Astrocyte of the spinal cord (primary cell): Measurements from ENCODE around the gene CAPN8.

Experiments used
- DNase-seq: peaks from one replicate; pipeline ENCODE4 v3.0.0; 2011; ENCODE audit warnings: low read depth, low spot score
- H3K4me3 ChIP-seq: 2 replicates; pipeline ENCODE4 v1.5.1; 2011; ENCODE audit warnings: low read depth, mild to moderate bottlenecking, low read length, moderate library complexity
- in situ Hi-C: cut with HindIII; loops from 2 replicates; pipeline ENCODE4 v1.10.0; 2017; ENCODE audit warnings: low sequenced_read_pairs
- TF ChIP-seq, protein P1 (sequence below): IDR thresholded peaks from 2 replicates; pipeline ENCODE4 v1.5.1; 2012; ENCODE audit warnings: low read depth, mild to moderate bottlenecking, low read length, inconsistent platforms

CAPN8 gene

DNA sequence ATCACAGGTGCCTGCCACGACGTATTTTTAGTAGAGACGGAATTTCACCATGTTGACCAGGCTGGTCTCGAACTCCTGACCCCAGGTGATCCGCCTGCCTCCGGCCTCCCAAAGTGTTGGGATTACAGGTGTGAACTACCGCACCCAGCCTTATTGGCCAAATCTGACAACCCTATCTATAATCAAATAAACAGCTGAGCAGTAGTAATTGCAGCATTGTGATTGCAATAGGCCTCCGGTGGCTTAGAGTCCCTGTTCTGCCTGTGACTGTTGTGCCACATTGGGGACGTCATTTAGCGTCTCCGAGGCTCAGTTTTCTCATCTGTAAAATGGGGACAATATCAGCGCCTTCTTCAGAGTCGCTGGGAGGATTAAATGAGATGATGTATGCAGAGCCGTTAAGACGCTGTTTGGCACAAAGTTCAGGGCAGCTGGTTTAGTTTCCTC lies 46.3 kb upstream of the CAPN8 start:
- H3K4me3 ChIP-seq, result peak overlapping the region; percentile 27
- DNase-seq, result no peak

DNA sequence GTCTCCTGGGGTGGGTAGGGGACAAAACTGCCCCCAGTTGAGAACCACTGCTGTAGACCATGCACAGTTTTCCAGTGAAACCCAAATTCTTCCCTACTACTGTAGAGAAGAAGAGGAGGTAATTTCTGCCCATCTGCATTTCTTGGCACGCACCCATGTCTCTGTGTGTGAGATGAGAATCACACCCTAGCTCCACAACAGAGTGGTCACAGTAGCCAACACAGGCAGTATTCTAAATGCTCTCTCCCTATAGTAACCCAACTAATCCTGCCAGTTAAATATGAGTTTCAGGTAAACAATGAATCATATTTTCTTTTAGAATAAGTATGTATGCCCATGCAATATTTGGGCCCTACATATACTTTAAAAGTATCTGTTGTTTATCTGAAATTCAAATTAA lies 45.7 kb upstream of the CAPN8 start:
- TF ChIP-seq, protein P1, sequence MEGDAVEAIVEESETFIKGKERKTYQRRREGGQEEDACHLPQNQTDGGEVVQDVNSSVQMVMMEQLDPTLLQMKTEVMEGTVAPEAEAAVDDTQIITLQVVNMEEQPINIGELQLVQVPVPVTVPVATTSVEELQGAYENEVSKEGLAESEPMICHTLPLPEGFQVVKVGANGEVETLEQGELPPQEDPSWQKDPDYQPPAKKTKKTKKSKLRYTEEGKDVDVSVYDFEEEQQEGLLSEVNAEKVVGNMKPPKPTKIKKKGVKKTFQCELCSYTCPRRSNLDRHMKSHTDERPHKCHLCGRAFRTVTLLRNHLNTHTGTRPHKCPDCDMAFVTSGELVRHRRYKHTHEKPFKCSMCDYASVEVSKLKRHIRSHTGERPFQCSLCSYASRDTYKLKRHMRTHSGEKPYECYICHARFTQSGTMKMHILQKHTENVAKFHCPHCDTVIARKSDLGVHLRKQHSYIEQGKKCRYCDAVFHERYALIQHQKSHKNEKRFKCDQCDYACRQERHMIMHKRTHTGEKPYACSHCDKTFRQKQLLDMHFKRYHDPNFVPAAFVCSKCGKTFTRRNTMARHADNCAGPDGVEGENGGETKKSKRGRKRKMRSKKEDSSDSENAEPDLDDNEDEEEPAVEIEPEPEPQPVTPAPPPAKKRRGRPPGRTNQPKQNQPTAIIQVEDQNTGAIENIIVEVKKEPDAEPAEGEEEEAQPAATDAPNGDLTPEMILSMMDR, result no peak
- no peak overlapping the region for H3K4me3 ChIP-seq
- in situ Hi-C loops, result no loop called here
- peak; percentile 66 for DNase-seq

More for the DNA sequence above, 46.3 kb upstream of the CAPN8 start:
- in situ Hi-C loops, result no loop called here
- TF ChIP-seq, protein P1, result no peak

DNA sequence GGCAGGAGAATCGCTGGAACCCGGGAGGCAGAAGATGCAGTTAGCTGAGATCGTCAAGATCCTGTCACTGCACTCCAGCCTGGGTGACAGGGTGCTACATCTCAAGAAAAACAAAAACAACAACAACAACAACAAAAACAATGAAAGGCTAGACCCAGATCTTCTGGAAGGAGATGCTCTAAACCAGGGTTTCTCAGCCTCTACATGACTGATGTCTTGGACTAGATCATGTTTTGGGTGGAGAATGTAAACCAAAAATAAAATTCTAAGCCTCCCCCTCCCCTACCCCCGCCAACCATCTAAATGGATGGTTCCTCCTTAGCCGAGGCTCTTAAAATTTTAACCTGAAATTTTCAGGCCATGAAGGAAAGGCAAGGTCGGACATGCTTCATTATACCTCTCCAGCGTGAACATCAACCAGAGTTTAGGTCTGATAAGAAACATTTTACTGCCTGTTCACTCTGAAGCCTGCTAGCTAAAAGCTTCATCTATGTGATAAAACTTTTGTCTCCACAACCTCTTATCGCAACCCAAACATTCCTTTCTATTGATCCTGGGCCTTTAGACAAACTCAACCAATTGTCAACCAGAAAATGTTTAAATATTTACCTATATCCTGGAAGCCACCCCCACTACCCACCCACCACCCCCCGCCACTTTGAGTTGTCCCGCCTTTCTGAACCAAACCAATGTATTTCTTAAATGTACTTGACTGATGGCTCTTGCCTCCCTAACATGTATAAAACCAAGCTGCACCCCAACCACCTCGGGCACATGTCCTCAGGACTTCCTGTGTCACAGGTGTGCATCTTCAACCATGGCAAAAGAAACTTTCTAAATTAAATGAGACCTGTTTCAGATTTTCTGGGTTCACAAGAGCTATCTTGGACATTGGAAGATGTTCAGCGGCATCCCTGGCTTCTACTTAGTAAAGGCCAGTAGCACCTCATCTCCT lies 45.0 kb upstream of the CAPN8 start:
- DNase-seq, result no peak
- no peak overlapping the region for H3K4me3 ChIP-seq
- in situ Hi-C loops, result no loop called here
- TF ChIP-seq, protein P1, result no peak

DNA sequence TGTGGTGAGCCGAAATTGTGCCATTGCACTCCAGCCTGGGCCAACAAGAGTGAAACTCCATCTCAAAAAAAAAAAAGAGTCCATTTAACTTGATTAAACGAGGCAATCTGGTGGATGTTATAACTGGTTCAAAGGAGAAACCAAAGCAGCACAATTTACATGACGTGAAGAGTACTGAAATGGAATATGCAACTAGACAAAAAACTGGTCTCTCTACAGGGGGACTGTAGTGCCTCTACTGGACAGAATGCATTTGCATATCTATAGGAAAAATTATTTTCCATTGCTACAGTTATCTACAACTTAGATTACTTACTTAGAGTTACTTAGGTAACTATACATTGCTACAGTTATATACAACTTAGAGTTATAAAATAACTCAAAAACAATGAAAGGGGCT lies 44.1 kb upstream of the CAPN8 start:
- TF ChIP-seq, protein P1, result peak; percentile 54
- no peak for DNase-seq
- no peak overlapping the region for H3K4me3 ChIP-seq
- in situ Hi-C loops, result no loop called here

DNA sequence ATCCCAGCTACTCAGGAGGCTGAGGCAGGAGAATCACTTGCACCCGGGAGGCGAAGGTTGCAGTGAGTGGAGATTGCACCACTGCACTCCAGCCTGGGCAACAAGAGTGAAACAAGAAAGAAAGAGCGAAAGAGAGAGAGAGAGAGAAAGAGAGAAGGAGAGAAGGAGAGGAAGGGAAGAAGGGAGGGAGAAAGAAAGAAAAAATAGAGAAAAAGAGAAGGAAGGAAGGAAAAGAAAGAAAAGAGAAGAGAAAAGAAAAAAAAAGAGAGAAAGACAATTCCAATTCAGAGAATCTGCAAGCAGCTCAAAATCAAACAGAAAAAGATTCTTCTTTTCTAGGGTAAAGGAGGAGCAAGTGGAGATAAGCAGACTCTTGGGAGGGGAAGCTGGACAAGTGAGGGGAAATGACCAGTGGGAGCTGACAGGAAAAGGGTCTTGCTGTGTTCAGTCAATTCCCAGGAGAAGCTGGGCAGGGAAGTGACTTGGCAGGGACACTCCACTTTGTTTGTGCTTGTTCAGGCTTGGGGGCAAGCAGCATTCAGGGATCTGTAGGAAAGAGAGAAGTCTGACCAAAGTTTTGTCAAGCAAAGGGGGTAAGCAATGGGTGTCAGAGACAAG lies 43.3 kb upstream of the CAPN8 start:
- no peak overlapping the region for H3K4me3 ChIP-seq
- no peak for DNase-seq
- TF ChIP-seq, protein P1, result no peak
- in situ Hi-C loops, result no loop called here

DNA sequence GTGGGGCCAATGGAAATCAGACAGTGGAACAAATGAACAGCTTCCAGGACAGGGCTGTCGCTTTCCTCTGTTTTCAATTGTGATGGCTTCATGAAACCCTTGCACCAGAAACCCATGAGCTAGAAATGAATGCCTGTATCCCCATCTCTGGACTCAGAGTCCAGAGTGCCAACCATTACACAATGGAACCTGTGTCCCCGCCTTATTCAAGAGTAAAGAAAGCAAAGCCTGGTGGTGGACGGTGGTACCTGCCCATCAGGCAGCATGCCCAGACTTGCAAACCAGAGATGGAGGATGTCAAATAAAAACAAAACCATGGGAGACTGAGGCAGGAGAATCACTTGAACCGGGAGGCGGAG lies 42.5 kb upstream of the CAPN8 start:
- in situ Hi-C loops, result no loop called here
- H3K4me3 ChIP-seq, result no peak overlapping the region
- TF ChIP-seq, protein P1, result peak; percentile 16
- no peak for DNase-seq
